Measurements from ENCODE around the gene MRPL10.

DNA sequence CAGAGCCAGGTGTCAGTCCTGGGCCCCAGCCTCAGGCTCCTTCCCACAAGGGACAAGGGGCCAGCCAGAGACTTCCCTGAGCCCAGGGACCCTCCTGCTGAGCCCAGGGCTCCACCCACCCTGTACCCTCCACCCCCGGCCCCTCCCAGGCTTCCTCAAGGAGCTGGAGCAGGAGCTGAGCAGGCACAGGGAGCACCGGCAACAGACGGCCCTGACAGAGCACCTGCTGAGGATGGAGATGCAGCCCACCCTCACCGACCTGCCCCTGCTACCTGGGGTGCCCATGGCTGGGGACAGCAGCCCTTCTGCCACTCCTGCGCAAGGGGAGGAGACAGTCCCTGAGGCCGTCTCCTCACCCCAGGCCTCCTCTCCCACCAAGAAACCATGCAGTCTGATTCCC, 5.3 kb upstream of the MRPL10 start:
- TF ChIP-seq, protein P1, sequence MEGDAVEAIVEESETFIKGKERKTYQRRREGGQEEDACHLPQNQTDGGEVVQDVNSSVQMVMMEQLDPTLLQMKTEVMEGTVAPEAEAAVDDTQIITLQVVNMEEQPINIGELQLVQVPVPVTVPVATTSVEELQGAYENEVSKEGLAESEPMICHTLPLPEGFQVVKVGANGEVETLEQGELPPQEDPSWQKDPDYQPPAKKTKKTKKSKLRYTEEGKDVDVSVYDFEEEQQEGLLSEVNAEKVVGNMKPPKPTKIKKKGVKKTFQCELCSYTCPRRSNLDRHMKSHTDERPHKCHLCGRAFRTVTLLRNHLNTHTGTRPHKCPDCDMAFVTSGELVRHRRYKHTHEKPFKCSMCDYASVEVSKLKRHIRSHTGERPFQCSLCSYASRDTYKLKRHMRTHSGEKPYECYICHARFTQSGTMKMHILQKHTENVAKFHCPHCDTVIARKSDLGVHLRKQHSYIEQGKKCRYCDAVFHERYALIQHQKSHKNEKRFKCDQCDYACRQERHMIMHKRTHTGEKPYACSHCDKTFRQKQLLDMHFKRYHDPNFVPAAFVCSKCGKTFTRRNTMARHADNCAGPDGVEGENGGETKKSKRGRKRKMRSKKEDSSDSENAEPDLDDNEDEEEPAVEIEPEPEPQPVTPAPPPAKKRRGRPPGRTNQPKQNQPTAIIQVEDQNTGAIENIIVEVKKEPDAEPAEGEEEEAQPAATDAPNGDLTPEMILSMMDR (conservative IDR thresholded peaks at IDR 0.05; ENCODE audit: low read depth in 2 of 2) = no peak
- TF ChIP-seq EZH2 (IDR thresholded peaks at IDR 0.05; ENCODE audit: low read depth, unreplicated experiment) = no peak
- no peak for TF ChIP-seq EZH2phosphoT487 (IDR thresholded peaks at IDR 0.05; ENCODE audit: unreplicated experiment)
- TF ChIP-seq, protein P2, sequence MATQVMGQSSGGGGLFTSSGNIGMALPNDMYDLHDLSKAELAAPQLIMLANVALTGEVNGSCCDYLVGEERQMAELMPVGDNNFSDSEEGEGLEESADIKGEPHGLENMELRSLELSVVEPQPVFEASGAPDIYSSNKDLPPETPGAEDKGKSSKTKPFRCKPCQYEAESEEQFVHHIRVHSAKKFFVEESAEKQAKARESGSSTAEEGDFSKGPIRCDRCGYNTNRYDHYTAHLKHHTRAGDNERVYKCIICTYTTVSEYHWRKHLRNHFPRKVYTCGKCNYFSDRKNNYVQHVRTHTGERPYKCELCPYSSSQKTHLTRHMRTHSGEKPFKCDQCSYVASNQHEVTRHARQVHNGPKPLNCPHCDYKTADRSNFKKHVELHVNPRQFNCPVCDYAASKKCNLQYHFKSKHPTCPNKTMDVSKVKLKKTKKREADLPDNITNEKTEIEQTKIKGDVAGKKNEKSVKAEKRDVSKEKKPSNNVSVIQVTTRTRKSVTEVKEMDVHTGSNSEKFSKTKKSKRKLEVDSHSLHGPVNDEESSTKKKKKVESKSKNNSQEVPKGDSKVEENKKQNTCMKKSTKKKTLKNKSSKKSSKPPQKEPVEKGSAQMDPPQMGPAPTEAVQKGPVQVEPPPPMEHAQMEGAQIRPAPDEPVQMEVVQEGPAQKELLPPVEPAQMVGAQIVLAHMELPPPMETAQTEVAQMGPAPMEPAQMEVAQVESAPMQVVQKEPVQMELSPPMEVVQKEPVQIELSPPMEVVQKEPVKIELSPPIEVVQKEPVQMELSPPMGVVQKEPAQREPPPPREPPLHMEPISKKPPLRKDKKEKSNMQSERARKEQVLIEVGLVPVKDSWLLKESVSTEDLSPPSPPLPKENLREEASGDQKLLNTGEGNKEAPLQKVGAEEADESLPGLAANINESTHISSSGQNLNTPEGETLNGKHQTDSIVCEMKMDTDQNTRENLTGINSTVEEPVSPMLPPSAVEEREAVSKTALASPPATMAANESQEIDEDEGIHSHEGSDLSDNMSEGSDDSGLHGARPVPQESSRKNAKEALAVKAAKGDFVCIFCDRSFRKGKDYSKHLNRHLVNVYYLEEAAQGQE (IDR thresholded peaks at IDR 0.05; ENCODE audit: unreplicated experiment) = no peak
- no peak for TF ChIP-seq POLR2AphosphoS5 (IDR thresholded peaks at IDR 0.05; ENCODE audit: low read depth)
- TF ChIP-seq CREB1 (CRISPR knock-in tag; IDR thresholded peaks at IDR 0.05; ENCODE audit: low read depth) = no peak
- no peak for TF ChIP-seq JUNB (IDR thresholded peaks at IDR 0.05; ENCODE audit: unreplicated experiment)
- TF ChIP-seq STAT1 (IDR thresholded peaks at IDR 0.05; ENCODE audit: unreplicated experiment) = no peak
- TF ChIP-seq, protein P3, sequence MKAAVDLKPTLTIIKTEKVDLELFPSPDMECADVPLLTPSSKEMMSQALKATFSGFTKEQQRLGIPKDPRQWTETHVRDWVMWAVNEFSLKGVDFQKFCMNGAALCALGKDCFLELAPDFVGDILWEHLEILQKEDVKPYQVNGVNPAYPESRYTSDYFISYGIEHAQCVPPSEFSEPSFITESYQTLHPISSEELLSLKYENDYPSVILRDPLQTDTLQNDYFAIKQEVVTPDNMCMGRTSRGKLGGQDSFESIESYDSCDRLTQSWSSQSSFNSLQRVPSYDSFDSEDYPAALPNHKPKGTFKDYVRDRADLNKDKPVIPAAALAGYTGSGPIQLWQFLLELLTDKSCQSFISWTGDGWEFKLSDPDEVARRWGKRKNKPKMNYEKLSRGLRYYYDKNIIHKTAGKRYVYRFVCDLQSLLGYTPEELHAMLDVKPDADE (IDR thresholded peaks at IDR 0.05) = no peak
- no peak for TF ChIP-seq NANOG (IDR thresholded peaks at IDR 0.05; ENCODE audit: borderline replicate concordance)

All from GM23338 (cell line).